Left colon (tissue), 2 donors: Measurements from ENCODE around the gene RFC2. TPM values are rescaled to one million over a fixed set of nuclear protein-coding genes. Genes with fewer than 3 reads are reported as not detected.

Experiments
- ATAC-seq: fragments of 200-7000 bp; cut with Tn5 transposase; one replicate; pipeline ENCODE4 v1.9.1; 2020; ENCODE audit warnings: mild to moderate bottlenecking, moderate library complexity
- DNase-seq, 2 donors: peaks; one replicate each; pipeline ENCODE4 v3.0.0-alpha.2; 2020
- intact Hi-C, 2 donors: fragments of 100-400 bp; cut with DNase I in 1 of 2; cut with micrococcal nuclease in 1 of 2; formaldehyde crosslinking; loops; one replicate each; pipeline versions ENCODE4 v1.11.2 to v1.14.0; 2022; cut with DNase I, micrococcal nuclease
- microRNA-seq, 2 donors: library from miRNA; unstranded; fragments of <30 nt; microRNA quantifications; one replicate each; pipeline versions ENCODE4 v1.1.0 to v1.2.0, GENCODE V29; 2020
- total RNA-seq, 2 donors: library from RNA; stranded (reverse); fragmentation: NEBNext Ultra II Directional; extraction: Animal tissue kit (Norgen Biotek cat#: 25700); gene quantifications; one replicate each; pipeline ENCODE4 v1.2.1, GENCODE V29; 2021
- donor health status: DM: no; HTN: no; CAD: no.
- donor health status: DM: yes; HTN: yes; CAD: no.

The RFC2 gene
- total RNA-seq, 2 donors from 2014 or later = 13.9 to 16.1 TPM

- intact Hi-C loops = loop anchor here in 1 of 2 donors (10.0 kb wide), 1 partner anchor 107 kb away; no protein-coding TSS in a partner anchor
- ATAC-seq = no peak
- no peak for DNase-seq
Measured at GRCh38 chr7:74181821-74182220, 72.4 kb downstream of the RFC2 start.

Small RNA genes within 50 kb of the gene (microRNA-seq; reads per million reads assigned to microRNA genes)
- 210 to 320 reads per million in 2 donors for gene MIR590

Other genes with a start within 250 kb of the RFC2 start
- 10 to 100 TPM; 10.3 to 15.0 TPM for gene ELN, start 226.2 kb downstream of the RFC2 start, total RNA-seq
- gene LIMK1, start 170.6 kb downstream of the RFC2 start, total RNA-seq = 10 to 100 TPM; 12.2 to 14.3 TPM
- 100 to 1,000 TPM; 250 to 271 TPM for gene EIF4H, start 80.0 kb downstream of the RFC2 start, total RNA-seq
- 1 to 10 TPM; 1.1 to 6.9 TPM for gene LAT2, start 44.4 kb downstream of the RFC2 start, total RNA-seq
- gene CLIP2, start 35.0 kb upstream of the RFC2 start, total RNA-seq = 10 to 100 TPM; 63.5 to 83.6 TPM
- gene GTF2IRD1, start 199.5 kb upstream of the RFC2 start, total RNA-seq = 10 to 100 TPM; 14.6 to 14.8 TPM